ENCODE data around the gene NPIPB2. TPM values are rescaled to one million over a fixed set of nuclear protein-coding genes. Genes with fewer than 3 reads are reported as not detected.
"Not testable (repeated sequence)": the region's sequence is repeated elsewhere in the genome, so short reads cannot be mapped to it uniquely, and the experiment has no call there.

The NPIPB2 gene
- total RNA-seq, 1 donor from 2014 or later = 4.9 TPM

DNA sequence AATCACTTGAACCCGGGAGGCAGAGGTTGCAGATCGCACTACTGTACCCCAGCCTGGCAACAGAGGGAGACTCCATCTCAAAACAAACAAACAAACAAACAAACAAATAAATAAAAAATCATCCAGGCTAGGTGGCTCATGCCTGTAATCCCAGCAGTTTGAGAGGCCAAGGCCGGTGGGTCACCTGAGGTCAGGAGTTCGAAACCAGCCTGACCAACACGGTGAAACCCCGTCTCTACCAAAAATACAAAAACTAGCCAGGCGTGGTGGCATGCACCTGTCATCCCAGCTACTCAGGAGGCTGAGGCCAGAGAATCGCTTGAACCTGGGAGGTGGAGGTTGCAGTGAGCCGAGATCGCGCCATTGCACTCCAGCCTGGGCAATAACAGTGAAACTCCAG, 21.1 kb upstream of the NPIPB2 start:
- FAIRE-seq; DNase-seq (ENCODE audit: low spot score in 2 of 2): not testable (repeated sequence)

DNA sequence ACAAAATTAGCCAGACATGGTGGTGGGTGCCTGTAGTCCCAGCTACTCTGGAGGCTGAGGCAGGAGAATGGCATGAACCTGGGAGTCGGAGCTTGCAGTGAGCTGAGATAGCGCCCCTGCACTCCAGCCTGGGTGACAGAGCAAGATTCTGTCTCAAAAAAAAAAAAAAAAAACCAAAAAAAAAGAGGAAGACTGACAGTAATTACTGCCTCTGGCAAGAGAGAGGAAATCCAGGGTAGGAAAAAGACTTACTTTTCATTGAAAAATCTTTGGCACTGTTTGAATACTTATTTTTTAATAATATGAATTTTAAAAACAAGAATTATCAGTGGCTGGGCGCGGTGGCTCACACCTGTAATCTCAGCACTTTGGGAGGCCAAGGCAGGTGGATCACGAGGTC, 20.6 kb upstream of the NPIPB2 start:
- DNase-seq (ENCODE audit: low spot score in 2 of 2); FAIRE-seq: not testable (repeated sequence)

DNA sequence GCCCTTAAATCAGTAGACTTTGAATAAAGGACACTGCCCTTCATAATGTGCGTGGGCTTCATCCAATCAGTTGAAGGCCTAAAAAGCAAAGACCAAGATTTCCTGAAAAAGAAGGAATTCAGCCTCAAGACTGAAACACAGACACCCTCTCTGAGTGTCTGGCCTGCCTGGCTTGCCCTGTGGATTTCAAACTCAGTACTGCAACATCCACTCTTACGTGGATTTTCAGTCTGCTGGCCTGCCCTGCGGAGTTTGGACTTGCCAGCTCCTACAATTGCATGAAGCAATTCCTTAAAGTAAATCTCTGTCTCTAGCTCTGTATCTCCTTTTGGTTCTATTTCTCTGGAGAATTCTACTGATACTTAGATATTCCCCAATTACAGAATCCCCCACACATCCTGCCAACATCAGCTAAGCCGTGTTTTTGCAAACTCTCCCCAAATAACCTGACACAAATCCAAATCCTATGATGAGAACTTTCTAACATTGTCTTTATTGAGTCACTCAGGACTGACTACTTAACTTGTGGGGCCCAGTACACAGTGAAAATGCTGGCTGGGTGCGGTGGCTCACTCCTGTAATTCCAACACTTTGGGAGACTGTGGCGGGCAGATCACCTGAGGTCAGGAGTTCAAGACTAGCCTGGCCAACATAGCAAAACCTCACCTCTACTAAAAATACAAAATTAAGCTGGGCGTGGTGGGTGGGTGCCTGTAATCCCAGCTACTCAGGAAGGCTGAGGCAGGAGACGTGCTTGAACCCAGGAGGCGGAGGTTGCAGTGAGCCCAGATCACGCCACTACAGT, 15.9 kb upstream of the NPIPB2 start:
- no peak for FAIRE-seq
- DNase-seq (ENCODE audit: low spot score in 2 of 2) = no peak

DNA sequence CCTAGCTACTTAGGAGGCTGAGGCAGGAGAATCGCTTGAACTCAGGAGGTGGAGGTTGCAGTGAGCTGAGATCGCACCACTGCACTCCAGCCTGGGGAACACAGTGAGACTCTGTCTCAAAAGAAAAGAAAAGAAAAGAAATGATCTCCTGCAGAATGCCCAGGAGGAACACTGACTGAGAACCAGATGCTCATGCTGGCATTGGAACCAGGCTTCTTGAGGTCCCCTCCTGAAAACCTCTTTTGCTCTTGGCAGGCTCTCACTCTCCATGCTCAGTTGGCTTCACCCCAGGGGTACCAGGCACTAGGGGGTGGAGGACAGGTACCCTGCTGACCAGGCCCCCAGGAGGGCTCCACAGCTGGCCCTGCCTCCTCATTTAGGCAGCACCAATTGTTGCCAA, 14.7 kb upstream of the NPIPB2 start:
- no peak for FAIRE-seq
- no peak for DNase-seq (ENCODE audit: low spot score in 2 of 2)

DNA sequence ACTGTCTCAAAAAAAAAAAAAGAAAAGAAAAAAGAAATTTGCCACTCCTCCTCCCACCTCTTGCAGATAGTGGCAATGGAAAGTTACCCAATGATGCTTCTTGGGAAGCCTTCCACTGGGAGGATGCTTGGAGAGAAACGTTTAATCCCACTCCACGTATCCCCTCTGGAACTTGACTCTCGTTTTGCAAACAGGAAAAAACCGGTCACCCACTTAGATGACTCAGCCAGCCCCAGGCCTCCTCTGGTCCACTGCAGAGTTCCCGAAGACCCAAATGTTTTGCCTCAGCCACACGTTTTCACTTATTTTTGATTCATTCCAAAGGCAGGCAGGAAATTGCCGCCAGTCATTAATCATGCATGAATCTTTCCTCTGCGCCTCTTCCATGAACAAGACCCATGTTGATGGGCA, 13.9 kb upstream of the NPIPB2 start:
- DNase-seq (ENCODE audit: low spot score in 2 of 2) = no peak
- no peak for FAIRE-seq

DNA sequence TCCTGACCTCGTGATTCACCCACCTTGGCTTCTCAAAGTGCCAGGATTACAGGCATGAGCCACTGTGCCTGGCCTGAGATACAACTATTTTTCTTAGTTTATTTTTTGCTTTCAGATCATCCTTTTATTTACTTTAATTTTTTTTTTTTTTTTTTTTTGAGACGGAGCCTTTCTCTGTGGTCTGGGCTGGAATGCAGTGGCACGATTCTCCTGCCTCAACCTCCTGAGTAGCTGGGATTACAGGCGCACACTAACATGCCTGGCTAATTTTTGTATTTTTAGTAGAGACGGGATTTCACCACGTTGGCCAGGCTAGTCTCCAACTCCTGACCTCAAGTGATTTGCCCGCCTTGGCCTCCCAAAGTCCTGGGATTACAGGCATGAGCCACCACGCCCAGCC, 11.7 kb upstream of the NPIPB2 start:
- not testable (repeated sequence) for DNase-seq (ENCODE audit: low spot score in 2 of 2); FAIRE-seq

DNA sequence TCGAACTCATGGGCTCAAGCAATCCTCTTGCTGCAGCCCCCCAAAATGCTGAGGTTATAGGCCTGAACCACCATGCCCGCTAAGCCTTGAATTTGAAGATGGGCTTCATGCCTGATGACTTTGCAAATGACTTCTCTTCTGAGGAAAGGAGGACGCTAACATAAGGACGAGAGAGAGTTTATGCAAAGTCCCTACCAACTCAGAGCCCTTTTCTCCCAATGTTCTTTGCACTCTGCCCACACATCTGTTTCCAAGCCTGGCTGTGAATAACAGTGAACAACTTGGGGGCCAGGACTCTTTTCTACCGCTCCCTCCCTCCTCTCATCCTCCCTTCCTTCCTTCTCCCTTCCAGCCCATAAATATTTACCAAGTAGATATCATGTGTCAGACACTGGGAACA, 8.5 kb upstream of the NPIPB2 start:
- FAIRE-seq = no peak
- DNase-seq (ENCODE audit: low spot score in 2 of 2) = no peak

DNA sequence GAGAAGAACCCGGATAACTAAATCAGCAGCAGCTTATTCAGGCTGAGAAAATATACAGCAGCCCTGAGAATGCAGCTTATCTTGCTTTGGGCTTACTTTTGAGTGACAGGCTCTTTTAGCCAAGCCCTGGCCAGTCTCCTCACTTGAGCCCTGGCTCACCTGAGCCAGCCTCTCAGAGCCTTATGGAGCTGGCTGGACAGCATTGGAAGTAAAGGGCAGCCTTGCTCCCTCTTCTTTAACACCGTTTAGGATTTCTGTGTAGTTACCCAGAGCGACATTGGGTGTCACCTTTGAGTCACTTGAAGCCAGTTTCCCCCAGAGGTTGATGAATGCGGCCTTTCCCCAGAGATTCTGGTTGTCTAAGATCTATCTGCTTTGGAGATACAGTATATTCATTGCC, 7.7 kb upstream of the NPIPB2 start:
- FAIRE-seq = no peak
- peak; percentile 54 to 57 for DNase-seq (ENCODE audit: low spot score in 2 of 2)

DNA sequence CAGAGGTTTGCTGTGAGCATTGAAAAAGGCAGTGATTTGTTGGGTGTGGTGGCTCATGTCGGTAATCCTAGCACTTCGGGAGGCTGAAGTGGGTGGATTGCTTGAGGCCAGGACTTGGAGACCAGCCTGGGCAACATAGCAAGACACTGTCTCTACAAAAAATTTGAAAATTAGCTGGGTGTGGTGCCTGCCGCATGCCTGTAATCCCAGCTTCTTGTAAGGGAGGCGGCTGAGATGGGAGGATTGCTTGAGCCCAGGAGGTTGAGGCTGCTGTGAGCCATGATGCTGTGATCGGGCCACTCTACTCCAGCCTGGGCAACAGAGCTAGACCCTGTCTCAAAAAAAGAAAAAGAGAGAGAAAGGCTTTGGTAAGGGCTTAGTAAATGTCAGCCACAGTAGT, 7.0 kb upstream of the NPIPB2 start:
- no peak for DNase-seq (ENCODE audit: low spot score in 2 of 2)
- no peak for FAIRE-seq

DNA sequence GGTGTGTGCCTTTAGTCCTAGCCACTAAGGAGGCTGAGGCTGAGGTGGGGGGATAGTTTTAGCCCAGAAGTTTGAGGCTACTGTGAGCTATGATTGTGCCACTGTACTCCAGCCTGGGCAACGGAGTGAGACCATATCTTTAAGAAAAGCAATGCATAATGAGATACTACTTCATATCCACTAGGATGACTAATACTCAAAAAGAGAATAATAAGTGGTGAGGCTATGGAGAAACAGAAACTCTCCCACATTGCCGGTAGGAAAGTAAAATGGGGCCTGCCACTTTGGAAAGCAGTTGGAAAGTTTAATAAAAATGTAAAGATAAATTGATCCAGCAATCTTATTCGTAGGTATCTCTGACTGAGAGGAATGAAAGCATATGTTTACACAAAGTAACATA, 4.6 kb upstream of the NPIPB2 start:
- no peak for FAIRE-seq
- DNase-seq (ENCODE audit: low spot score in 2 of 2) = no peak

DNA sequence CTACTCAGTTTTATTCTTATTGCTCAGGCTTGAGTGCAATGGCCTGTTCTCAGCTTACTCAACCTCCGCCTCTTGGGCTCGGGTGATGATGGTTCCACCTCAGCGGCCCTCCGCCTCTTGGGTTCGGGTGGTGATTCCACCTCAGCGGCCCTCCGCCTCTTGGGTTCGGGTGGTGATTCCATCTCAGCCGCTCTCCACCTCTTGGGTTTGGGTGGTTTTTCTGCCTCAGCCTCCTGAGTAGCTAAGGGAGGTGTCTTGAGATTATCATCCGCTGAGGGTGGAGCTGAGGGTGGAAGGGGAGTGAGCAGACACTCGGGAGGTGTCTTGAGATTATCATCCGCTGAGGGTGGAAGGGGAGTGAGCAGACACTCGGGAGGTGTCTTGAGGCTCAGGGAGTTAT, 14.5 kb downstream of the NPIPB2 start:
- FAIRE-seq = not testable (repeated sequence)

DNA sequence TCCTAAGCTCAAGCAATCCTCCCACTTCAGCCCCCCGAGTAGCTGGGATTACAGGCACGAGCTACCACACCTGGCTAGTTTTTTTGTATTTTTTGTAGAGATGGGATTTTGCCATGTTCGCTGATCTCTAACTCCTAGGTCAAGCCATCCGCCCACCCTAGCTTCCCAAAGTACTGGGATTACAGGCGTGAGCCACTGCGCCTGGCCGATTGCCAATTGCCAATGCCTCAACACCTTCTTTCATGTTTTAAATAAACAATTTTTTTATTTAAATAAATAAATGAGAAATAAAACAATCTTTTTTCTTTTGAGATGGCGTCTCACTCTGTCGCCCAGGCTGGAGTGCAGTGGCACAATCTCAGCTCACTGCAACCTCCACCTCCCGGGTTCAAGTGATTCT, 17.8 kb downstream of the NPIPB2 start:
- not testable (repeated sequence) for FAIRE-seq; DNase-seq (ENCODE audit: low spot score in 2 of 2)

More for the DNA sequence above, 14.5 kb downstream of the NPIPB2 start:
- DNase-seq (ENCODE audit: low spot score in 2 of 2) = not testable (repeated sequence)

DNA sequence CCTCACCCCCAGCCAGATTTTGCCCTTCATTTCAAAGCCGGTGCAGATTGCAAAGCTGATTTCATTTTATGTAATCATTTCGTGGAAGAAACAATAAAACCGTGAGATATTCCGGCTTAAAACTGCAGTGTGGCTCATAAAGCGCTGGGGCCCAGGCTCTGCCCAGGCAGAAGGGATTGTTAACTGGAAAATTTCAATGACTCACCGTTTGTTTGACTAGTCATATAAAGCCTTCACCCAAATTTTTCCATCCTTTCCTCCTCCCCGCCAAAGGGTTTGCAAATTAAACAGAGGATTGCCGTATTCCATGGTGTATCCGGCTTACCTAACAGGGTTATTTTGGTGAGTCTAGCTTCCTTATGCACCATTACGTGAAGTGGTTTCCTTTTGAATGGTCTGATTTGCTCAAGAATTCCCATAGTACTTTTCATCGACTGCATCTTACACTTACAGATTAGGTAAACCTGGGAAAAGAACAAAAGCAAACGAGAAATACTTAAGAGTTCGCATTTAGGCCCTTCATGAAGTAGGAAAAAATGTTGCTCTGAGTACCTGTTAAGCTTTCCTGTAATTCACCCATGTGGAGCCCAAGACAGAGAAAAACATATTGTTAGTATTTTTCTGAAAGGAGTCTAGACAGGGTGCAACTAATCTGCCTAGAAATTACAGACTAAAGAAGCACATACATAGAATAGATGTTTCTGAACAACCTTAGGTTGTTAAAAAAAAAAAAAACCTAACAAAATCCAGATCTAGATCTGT, 25.1 kb downstream of the NPIPB2 start:
- FAIRE-seq = no peak
- peak in 1 of 2 donors; percentile 42 for DNase-seq (ENCODE audit: low spot score in 2 of 2)

DNA sequence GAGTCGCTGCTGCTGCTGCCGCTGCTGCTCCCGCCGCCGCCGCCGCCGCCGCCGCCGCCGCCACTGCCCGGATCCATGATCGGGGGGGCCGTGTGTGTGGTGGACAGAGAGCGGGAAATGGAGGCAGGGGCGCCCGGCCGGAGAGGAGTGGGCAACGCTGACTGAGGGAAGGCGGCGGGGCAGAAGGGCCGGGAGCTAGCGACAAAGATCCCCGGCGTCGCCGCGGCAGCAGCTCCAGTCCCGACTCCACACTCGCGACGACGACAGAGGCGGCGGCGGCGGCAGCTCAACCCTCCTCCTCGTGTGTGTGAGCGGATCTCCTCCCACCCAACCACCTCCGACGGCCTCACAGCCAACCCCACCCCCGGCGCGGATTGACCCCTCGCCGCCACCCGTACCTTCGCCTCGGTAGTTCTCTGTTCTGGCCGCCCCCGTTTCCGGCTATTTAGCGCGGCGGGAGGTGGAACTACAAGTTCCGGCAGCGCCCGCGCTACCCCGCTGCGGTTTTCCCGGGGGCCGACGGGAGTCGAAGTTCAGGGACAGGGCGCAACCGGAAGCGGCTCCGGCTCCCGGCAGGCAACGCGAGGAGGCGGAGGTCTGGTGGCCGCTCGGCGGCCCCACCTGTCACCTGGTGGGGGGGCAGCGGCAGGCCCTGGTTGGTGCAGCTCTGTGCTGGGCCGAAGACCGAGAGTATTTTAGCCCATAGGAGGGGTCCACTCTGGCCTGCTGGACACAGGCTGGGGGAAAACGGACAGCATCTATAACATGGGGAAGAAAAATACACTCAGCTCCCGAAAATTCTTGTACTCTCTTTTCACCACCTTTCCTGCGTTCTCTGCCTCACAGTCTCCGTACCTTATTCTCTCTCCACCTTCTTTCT, 26.0 kb downstream of the NPIPB2 start, which contains the start of gene GSPT1:
TSS of gene GSPT1 (minus strand) at position 313 of the 880 bp plus-strand sequence. CDS start at position 77, 236 bp downstream.
- FAIRE-seq (no peak), DNase-seq (ENCODE audit: low spot score in 2 of 2) (peak; percentile 91 to 94)

DNA sequence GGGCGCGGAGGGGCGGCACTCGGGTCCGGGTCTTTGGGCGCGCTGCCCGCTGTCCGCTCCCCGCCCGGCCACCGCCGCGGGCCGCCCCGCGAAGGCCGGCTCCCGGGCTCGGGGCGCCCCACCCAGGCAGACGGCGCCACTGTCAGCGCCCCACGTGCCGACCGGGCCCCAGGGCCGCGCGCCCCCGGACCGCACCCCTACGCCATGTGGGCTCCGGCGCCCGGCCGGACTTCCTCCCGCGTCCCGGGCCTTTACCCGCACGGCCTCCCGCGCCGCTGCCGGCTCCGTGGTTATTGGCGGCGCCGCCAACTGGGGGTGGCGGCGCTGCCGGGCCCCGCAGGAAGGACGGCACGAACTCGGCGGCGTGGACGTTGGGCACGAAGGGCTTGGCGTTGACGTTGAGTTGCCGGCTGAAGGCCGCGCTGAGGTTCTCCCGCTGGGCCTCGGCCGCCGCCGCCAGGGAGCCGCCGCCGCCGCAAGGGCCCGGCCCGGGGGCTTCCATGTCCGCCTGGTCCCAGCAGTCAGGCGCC, 26.7 kb downstream of the NPIPB2 start:
- DNase-seq (ENCODE audit: low spot score in 2 of 2) = peak; percentile 52 to 56

DNA sequence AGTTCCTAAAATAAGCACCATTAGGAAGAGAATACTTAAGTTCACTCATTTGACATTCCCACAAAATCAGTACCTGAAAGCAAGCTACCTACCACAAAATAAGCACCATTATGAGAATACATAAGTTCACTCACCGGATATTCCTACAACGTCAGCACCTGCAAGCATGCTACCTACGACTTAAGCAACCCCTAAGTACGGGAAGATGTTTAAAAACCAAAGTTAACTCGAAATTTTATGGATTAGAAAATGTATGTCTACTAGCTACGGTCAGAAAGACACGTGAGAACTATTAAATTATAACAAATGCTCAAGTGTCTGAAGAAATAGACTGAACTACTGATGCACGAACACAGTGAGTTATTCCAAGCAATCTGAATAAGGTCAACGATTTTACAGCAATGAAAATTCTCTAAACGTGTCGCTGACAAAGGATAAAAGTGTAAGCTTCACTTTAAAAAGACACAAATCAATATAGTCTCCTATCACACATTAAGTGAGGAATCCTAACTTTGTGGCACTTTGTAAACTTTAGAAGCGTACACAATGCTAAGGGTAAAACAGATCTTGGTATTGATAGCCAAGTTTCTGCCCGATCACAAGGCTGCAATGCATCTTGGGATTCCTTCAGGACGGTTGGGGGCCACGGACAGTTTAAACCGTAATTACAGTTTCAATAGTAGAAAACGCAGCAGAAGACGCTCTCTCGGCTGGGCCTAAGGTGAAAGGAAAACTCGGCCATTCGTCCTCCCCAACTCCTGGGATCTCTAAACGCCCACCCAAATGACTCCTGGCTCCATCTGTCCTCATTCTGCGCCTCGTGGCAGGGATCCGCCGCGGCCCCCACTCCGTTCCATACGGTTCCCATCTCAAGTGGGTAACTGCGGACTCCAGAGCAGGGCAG, 27.4 kb downstream of the NPIPB2 start:
- DNase-seq (ENCODE audit: low spot score in 2 of 2) = no peak
- FAIRE-seq = no peak

More for the DNA sequence above, 26.7 kb downstream of the NPIPB2 start:
- FAIRE-seq = no peak

DNA sequence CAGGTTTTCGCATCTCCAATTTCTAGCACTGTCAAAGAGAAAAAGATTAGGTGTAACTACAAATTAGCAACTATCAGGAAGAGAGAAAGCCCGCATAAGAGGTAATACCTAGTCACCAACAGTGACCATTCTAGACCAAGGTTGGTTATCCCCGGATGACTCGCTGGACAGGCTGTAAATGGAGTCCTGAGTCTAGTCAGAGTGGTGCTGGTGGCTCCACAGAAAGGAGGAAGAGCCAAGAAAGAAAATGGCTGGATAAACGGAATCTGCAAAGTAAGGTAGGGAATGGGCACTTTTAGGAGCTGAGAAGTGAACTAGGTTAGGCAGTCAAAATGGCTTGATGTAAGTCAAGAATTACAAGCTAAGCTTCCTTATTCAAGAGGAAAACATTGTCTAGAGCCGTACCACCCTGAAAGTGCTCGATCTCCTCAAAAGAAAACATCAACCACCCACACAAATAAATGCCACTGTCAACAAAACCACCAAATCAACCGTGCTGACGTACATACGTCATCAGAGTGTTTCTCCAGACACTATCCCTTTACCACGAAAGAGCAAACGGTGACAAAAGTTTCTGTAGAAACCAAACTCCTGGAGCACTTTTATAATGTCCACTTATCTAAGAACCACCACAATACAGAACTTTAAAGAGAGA, 28.3 kb downstream of the NPIPB2 start:
- FAIRE-seq = no peak
- DNase-seq (ENCODE audit: low spot score in 2 of 2) = no peak

DNA sequence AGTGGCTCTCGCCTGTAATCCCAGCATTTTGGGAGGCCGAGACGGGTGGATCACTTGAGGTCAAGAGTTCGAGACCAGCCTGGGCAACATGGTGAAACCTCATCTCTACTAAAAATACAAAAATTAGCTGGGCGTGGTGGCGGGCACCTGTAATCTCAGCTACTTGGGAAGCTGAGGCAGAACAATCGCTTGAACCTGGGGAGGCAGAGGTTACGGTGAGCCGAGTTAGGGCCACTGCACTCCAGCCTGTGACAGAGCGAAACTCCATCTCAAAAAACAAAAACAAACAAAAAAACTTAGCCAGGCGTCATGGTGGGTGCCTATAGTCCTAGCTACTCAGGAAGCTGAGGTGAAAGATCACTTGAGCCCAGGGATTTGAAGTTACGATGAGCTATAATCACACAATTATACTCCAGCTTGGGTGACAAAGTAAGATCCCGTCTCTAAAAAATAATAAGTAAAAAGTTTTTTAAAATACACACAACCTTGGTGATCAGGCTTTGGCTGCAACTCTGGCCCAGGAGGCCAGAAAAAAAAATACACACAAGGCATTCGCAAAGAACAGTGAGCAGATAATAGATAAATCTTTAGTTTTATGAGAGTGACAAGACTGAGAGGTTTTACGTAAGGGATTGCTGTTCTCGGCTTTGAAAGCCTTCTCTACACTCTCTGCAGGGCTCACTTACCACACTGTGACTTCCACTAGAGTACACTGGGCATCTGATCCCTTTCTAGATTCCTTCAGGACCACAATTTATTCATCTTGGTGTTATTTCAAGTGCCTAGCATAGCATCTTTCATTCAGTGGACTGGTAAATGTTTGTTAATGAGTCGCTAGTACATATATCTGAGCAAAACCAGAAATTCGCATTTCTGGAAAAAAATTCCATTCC, 31.9 kb downstream of the NPIPB2 start:
- DNase-seq (ENCODE audit: low spot score in 2 of 2) (no peak), FAIRE-seq (no peak)
